Fibroblast of skin of left biceps (primary cell): Measurements from ENCODE around the gene INPP5A.

ENCODE experiments used
- DNase-seq, 2 experiments: peaks; one replicate each; pipeline ENCODE4 v3.0.0-alpha.2; 2013; ENCODE audit warnings: low read depth in 2 of 2

The INPP5A gene

DNA sequence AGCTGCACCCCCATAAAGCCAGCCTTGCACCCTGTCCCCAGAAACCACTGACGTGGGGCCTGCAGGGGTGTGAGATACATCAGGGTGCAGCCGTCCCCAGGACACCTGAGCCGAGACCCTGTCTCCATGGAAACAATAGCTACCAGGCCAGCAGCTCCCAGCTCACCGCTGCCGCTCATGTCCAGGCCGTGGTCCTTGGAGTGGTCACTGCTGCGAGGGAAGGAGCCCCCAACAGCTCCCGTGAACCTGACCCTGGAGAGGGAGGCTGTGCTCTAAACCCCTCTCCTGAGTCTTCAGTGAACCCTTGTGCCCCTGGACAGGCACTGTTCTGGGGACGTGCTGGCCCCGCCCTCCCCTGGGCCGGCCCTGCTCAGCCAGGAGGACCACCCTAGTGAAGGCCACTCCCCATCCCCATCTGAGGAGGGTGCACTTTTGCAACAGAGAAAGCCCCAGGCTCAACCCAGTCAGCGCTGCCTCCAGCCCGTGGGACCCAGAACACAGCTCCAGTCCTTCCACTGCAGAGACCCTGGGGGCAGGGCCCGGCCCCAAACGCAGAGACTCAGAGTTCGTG lies 19.6 kb upstream of the INPP5A start:
- no peak for DNase-seq

DNA sequence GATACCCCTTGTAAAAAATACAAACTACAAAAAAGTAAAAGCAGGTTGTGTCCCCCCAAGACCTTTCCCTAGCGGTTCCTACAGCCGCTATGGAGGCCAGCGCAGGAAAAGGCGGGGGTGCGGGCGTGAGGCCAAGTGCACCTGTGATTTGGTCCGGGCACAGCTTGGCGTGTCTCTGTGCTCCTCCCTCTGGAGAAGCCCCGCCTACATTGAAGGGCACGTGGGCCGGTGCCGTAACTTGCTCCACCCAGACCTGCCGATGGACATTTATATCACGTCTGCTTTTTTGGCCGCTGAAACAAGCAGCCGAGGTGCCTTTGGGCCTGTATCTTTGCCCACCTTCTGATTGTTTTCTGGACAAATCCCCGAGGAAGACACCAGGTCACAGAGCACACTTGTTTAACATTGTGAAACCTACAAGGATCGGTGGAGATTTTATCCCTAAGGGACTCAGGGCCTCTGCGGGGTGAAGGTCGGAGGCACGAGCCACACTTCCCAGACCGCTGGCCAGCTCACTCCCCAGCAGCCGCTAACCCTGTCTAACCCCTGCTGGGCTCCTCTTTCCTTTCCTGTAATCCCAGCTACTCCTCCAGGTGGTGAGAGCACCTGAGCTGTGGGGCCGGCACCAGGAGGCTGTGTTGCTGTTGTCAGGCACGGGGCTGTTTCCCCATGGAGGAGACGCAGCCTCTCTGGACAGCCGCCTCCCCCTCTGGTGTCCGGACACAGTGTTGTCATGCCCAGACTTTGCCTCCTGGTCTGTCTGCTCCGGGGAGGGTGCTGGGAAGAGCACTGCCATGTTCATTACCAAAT lies 18.8 kb upstream of the INPP5A start:
- no peak for DNase-seq

DNA sequence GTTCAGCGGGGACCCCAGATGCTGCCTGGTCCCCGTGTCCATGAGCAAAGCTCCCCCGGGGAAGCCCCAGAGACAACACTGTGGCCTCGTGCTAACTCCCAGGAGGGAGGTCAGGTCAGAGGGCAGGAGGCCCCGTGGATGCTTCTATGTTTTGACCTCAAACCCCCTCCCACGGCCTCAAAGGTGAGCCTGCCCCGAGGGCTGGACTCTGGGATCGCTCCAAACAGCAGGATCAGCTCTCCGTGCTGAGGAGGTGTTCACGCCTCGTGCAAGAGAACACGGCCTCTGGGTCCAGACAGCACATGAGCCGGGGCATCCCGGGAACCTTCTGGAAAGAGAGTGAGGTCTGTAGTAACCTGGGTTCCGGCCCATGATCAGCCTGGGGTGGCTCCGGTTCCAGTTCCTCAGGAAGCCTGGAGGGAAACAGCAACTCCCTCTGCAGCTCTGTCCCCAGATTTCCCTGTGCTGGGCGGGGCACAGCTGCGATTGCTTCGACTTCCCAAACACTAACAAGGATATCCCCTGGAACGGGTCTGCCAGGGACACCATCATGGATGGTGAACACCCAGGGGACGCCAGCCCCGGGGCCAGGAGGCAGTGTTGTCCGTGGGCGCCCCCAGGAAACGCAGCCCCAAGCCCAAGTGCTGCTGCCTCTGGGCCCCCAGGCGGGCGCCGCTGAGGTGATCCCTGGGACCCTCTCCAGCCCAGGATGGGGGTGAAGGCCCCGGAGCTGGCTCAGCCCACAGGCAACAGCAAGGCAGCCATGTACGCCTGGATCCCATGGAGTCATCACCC lies 18.0 kb upstream of the INPP5A start:
- no peak for DNase-seq

DNA sequence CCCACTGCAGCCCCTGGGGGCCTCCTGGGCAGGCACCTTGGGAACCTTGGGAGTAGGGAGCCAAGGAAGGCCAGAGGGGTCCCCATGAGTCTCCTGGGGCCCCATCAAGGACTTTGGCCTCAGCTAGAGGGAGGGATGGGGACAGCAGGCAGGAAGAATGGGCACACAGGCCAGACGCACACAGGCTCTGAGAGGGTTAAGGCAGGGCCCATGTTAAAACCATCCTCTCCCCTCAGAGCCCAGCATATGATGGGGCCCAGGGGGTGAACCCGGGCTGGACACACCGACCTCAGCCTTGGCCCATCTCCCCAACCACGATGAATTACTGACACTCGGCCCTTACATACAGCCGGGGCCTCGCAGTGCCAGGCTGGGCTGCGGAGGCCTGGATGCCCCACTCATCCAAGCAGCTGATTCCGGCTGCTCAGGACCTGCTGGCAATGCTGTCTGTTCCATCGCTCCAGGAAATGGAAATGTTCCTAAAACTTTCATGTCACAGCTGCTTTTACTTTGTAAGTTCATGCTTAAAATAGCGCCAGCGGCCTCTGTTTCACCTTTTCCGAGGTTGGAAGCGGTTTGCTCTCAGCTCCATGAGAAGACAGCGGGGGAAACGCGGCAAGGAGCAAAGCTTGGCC lies 17.3 kb upstream of the INPP5A start:
- DNase-seq: peak; percentile 42 to 52

DNA sequence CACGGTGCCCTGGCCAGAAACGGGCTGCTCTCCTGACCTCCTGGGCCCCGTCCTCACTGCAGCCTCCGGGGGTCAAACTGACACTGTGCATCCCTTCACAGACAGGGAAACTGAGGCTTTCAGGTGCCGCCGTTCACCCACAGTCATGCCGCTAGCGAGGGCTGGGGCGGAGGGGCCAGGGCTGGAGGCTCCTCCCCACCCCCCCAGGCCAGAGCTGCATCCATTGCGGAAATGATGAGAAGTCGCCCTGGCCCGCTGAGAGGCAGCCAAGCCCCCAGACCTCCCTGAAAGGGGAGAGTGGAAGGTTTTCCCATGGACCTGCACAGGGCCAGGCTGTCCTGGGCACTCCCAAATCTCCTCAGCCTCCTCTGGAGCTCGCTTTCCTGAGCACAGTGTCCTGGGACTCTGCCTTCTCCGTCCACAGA lies 16.5 kb upstream of the INPP5A start:
- no peak for DNase-seq

DNA sequence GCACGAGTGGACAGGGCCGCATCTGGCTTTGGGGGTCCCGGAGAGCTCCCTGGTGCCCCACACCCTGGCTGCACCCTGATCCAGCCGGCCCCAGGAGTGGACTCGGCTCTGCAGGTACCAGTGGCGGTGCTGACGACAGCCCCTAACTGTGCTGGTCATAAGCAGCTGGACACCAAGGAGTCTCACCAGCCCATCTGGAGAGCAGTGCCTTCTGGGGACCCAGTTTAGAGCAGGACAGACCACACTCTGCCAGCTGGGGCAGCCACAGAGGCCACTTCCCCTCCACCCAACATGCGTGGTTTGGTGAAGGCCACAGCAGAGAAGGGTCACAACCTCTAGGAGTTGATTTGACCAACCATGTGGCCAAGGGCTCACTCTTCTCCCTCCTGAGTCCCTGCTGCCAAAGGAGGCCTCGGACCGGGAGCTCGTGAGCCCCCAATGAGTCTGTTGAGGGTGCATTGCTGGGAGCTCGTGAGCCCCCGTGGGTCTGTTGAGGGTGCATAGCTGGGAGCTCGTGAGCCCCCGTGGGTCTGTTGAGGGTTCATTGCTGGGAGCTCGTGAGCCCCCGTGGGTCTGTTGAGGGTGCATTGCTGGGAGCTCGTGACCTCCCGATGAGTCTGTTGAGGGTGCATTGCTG lies 16.0 kb upstream of the INPP5A start:
- no peak for DNase-seq

DNA sequence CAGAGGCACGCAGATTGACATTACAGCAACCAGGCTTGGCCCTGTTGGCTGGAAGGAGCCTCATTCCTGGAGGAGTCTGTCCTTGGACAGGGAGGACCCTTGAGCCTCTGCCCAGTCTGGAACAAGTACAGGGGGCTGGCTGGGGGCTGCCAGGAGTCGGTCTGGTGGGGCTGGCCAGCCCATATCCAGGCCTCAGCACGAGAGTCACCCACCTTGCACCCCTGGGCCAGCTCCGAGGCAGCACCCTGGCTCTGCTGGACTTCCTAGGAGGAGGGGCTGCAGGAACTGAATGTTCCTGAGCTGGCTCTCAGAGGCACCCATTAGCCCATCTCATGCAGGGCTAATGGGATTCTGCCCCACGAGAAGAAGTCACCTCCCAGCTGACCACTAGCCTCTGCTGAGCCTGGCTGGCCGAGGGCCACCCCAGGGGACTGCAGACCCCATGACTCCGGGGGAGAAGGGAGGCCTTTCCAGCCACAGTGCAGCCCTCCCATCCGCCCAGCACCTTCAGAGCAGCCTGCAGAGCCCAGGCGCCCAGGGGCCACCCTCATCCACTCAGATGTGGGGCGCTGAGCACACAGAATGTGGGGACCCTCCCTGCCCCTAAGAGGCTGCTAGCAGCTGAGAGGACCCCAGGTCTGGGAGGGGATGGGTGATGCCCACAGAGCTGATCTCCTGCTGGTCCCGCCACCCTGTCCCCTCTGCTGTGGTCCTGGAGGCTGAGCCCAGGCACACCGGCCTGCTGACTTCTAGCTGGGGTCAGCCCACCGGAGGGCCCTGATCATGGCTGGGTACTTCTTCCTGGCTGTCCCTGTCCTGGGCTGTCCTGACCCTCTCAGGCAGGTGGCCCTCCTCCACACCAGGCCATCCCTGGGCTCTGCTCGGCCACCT lies 14.8 kb upstream of the INPP5A start:
- DNase-seq: no peak

DNA sequence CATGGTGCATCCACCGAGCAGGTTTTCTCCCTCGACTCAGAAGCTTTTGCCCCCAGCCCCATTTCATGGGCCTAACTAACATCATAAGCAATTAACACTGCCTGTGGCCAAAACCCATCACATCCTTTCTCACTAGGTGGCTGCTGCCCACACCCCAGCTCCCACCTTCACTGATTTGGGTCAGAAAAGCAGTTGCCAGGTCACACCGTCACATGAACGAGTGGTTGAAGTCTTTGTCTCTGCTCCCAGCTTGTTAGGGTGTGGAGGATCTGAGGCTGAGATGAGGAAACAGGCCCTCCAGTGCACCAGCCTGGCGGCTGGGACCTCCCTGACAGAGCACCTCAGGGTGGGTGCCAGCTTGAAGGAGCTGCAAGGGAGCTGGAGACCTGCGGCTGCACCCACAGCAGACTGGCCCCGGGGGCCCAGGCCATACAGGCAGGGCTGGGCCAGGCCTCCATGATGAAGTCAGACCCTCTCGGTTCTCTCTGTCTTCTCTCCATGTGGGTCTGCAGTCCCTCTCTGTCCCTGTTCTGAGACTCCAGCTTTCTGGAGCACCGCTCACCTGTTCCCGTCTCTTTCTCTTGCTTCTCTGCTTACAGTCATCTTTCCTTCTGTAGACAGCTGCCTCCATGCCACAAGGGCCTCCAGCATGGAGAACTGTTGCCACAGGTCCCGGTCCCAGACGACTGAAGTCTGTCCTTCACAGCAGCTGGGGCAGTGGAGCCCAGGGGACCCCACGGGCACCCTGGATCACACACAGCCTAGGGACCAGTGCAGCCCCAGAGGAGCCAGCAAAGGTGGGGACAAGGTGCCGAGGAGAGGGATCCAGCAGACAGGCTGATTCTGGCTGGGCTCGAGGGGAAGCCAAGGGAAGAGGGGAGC lies 13.8 kb upstream of the INPP5A start:
- DNase-seq: no peak

DNA sequence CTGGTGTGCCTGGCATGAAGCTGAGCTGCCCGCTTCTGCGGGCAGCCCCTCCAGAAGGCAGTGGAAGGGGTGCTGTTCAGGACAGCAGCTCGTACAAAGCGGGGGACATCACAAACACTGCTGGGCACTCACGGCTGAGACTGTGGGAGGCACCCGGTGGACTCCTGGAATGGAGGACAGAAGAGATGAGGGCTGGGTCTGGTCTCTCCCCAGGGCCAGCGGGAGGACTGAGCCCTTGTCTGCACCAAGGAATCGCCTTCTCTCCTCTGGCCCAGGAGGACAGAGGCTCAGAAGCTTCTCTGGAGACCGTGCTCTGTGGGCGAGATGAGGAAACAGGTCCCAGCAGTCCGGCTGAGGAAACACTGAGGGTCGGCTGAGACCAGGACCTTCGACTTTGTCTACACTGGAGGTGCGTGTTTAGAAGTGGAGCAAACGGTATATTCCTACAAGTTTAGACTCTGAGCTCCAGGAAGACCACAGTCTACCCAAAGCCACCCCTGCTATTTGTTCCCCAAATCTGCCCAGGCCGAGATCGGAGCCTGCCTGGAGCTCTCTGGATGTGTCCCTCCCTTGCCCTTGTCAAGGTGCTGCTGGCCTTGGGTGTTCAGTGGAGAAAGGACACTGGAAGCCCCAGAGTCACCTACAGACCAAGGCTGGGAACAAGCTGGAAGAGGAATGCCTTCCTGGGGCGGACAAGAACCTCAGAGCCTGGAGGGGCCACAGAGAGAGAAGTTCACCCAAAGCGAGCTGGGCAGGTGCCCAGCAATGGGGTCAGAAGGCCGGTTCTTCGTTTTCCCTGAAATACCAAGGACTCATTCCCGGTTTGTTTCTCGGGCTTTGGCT lies 12.9 kb upstream of the INPP5A start:
- no peak for DNase-seq

DNA sequence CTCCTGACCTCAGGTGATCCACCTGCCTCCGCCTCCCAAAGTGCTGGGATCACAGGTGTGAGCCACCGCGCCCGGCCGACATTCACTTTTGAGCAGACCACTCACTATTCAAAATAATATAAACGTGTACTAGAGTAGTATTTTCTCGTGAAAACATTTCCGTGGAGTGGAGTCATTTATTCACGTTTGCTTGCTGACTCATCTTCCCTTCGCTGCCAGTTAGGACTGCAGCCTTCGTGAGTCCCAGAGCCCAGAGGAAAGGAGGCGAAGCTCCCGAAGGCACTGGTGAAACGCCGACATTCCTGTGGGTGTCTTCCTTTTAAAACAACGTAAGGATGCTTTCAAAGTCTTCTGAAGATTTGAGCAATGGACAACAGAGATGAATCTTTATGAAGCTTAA lies 10.9 kb upstream of the INPP5A start:
- DNase-seq: peak in 1 of 2 experiments; percentile 18

DNA sequence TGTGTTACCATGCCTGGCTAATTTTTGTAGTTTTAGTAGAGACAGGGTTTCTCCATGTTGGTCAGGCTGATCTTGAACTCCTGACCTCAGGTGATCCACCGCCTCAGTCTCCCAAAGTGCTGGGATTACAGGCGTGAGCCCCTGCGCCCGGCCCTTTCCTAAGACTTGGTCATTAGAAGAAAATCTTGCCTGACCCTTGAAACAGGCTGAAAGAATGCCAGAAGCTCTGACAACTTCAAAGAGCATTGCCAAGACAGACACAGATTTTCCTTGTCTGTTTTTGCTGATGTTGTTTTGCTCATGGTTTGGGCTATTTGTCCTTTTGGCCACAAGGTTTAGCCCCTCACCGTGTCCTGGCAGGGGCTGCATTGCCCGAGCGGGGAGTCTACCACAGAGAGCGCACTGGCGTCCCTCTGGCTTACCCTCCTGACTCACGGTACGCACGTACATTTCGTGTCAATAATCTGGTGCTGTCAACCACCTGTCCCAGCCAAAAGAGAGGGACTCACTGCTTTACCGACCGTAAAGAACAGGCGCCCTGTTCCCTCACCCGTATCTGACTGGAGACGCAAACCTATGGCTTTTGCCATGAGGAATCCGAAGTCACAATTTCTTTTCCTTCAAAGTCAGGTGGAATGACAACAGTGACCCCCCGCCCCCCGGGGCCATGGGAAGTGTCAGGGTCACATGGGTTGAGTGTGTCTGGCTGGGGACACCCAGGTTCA lies 10.1 kb upstream of the INPP5A start:
- no peak for DNase-seq

DNA sequence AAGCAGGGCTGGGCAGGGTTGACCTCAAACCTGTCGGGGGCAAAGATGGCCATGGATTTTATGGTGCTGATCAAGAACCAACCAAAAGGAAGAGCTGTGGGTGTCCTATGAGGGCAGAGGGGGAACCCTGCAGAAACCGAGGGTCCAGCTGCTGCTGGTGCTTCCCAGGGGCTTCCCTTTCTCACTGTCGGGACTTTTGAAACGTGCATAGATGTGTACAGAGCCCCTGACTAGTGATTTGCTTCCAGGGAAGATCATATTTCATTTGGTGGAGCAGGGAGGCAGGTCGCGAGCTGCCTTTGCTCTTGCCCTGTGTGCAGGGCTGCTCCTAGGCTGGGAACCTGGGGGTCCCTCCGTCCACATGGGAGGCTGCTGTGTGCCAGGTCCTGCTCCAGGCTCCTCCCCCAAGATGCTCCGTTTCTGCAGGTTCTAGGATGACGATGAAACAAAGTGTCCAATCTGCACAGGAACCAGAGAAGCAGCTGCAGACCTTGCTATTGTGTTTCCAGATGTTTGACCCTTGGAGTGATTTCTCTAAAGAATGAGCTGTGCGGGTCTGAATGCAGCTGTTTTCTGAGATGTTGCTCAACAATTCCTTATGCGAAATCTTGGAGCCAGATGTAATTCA lies 9.4 kb upstream of the INPP5A start:
- DNase-seq: peak in 1 of 2 experiments; percentile 12

DNA sequence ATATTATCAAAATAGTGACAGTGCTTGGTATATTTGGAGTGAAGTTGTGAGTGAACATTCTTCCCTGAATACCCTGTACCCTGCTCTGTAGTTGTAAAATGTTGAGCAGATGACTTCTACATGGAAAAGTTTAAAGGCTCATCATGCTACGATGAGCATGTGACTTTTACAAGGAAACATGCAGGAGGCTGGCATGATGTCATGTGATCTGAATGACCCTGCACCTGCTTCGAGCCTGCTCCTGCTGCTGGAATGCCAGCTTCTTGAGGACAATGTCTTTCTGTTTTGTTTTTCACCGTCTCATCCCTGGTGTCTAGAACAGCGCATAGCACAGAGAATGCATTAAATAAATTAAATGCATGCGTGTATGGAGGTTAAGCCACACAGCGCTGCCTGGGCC lies 5.4 kb upstream of the INPP5A start:
- no peak for DNase-seq

DNA sequence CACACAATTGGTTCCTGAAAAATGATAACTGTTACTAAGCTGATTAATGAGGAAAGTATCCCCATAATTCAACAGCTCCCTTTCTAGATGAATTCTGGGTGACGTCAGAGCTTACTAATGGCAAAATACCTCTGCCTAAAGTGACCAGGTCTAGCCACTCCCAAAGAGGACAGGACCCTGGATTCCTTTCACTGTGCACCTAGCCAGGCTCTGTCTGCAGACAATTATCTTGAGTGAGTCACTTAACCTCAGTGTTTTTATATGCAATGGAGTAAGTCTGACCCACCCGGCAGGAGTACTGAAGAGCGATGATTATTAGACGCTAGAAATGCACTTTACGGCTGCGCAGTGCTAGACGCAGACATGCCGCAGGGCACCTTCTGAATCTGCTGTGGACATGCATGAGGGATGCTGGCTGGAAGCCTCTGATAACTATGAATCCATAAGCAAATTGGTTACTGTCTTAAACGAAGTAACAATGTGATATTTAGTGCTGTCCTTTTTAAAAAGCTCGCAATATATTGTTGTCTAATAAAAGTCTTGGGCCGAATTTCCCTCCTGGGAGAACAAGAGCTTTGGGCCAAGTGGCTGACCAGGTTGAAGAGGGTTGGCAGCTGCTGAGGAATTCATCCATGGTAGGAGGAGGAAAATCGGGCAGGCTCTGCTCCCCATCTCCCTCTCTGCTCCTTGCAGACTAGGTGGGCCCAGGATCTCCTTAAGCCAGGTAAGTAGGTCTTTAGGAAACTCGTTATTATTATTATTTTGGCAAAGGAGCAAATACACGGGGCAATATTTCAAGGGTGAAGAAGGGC lies 4.6 kb upstream of the INPP5A start:
- peak; percentile 37 for DNase-seq

DNA sequence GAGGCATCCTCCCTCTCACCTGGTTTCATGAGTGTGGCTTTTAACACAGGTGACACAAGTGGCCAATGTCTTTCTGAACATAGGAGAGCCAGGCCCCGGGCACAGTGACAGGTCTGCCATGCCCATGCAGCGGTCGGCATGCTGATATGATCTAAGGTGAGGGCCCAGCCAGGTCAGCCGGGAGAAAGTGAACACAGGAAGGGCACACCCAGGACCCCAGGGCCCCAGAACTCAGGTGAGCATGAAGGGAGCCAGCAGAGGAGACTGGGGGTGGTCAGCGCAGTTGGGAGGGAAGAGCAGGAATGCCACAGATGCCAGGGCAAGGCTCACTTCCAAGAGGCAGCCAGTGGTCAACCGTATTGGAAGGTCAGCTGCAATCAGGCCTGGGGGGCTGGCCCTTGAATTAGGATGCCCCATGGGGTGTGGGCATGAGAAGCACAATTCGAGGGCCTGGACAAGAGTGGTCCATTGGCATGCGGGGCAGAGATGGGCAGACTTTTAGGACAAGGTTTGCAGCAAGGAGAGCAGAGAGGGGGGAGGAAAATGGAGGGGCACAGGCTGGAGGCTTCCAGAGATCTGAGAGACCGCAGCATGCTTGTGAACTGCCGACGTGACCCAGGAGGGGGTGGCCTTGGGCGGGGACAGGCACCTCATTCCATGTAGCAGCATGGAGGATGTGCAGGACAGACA lies 3.9 kb upstream of the INPP5A start:
- no peak for DNase-seq

DNA sequence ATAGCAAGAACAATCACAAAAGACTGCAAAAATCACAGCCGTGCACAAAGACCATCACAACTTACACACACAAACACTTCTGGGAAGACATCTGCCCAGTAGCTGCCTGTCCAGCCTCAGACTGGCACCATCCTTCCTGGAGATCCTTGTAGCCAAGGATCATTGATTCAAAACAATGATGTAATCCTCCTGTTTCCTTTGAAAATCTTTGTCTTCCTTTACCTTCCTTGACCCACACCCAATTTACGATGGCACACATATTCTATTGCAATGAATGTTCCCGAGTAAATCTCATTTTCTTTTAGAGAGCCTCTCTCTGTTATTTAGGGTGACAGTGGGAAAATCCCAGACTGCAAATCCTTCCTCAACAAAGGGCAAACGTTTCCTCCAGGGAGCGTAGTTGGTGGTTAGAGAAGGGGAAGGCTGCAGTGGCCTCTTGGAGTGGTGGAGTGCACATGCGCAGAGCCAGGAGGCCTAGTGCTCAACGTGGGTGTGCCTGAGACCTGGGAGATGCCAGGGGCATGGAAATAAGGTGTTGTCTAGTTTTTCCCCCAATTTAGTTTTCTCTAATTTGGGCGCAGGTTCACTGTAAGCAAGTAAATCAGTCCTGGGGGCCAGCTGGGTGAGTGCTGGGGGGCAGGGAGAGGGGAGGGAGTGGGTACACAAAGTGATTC lies 3.1 kb upstream of the INPP5A start:
- no peak for DNase-seq
